SH-SY5Y (cell line): ENCODE measurements around the gene HSF2.

Experiments used
- GATA2 ChIP-seq: IDR thresholded peaks from 2 replicates; pipeline ENCODE4 v1.6.1; 2011; ENCODE audit warnings: mild to moderate bottlenecking, low read depth, low read length
- GATA3 ChIP-seq: IDR thresholded peaks from 2 replicates; pipeline ENCODE4 v1.6.1; 2011; ENCODE audit warnings: low read depth, mild to moderate bottlenecking, low read length, moderate library complexity

GRCh38 chr6:122482750-122483080, 83.3 kb downstream of the HSF2 start:
- TF ChIP-seq GATA3 (no peak), GATA2 (no peak)
